HG03354 (cell line): ENCODE data around the gene GID8.
"Not testable (repeated sequence)": the region's sequence is repeated elsewhere in the genome, so short reads cannot be mapped to it uniquely, and the experiment has no call there.

Source experiments
- ATAC-seq: cut with Tn5 transposase; IDR thresholded peaks from one replicate; pipeline ENCODE4 v1.9.1; 2021; ENCODE audit warnings: mild to moderate bottlenecking; ENCODE audit not compliant: unreplicated experiment, poor library complexity, severe bottlenecking

The GID8 gene

DNA sequence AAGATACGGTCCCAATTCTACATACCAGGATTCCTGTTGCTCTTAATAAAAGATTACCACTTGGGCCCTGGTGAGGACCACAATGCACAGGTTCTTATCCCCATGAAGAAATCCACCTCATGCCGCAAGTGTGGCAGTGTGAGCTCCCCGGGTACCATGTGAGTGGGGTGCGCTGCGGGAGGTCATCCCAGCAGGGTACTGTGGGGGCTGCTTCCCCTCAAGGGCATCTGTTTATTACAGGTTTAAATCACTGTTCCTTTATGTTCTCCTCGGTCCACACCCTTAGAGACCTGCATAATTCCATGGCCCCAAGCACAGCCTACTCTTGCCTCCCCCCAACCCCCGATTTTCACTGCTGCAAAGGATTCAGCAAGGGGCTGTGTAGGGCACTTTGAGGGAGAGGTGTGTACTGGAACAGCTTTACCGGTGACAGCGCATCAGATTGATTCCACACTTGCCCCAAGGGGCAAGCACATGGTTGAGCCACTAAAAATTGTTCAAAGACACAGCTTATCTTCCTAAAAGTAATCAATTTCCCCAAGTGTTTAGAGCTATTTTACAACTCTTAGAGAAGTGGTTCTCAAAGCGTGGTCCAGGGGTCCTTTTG is 17.8 kb upstream of the GID8 start:
- no peak for ATAC-seq

DNA sequence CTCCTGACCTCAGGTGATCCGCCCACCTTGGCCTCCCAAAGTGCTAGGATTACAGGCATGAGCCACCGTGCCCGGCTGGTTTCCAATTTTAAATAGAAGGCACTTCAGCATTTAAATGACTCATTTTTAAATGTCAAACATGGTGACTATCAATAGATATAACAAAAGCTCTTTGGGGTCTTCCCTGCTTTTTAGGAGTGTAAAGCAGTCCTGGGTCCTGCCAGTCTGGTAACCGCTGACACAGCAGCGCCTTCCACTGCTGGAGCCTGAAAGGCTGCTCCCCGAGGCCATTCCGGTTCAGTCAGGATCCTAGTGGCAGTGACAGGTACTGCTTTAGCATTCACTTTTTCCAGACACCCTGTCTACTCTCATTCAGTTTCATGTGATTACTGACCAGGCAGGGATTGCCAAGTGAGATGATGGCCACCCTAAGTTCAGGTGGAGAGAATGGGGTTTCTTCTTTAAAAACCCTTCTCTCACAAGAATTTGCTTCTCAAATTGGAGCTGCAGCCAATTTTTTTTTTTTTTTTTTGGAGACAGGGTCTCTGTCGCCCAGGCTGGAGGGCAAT is 16.7 kb upstream of the GID8 start:
- peak; percentile 41 for ATAC-seq

DNA sequence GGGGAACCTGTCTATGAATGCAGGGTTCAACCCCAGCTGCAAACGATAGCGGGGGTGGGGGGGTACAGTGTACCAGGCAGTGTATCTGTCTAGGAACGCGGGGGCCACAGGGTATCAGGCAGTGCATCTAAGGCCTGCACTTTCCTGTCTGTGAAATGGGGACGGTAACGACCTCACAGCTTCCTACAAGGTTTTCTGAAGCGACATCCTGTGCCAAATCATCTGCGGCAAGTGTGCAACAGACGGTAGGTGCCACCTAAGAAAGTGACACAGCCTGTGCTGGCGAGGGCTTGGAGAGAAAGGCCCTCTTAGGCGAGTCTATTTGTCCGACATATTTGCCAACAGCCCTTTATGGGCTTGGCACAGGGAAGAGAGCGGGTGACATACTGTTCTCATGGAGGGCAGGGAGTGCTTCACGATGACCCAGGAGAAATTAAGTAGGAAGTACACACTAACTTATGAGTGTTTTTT is 15.5 kb upstream of the GID8 start:
- no peak for ATAC-seq

DNA sequence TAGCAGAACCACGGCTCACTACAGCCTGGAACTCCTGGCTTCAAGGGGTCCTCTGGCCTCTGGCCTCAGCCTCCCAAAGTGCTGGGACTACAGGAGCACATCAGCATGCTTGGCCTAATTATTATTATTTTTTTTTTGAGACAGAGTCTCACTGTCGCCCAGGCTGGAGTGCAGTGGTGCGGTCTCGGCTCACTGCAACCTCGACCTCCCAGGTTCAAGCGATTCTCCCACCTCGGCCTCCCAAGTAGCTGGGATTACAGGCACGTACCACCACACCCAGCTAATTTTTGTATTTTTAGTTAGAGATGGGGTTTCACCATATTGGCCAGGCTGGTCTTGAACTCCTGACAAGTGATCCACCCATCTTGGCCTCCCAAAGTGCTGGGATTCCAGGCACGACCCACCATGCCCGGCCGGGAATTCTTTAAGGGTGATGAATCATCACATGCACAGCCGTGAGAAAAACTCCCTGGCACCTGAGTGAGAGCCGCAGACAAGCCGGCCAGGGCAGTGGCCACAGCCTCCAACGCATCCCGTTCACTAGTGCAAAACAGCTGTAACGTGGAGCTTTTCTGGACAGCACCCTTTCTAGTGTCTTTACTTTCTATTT is 14.8 kb upstream of the GID8 start:
- not testable (repeated sequence) for ATAC-seq

DNA sequence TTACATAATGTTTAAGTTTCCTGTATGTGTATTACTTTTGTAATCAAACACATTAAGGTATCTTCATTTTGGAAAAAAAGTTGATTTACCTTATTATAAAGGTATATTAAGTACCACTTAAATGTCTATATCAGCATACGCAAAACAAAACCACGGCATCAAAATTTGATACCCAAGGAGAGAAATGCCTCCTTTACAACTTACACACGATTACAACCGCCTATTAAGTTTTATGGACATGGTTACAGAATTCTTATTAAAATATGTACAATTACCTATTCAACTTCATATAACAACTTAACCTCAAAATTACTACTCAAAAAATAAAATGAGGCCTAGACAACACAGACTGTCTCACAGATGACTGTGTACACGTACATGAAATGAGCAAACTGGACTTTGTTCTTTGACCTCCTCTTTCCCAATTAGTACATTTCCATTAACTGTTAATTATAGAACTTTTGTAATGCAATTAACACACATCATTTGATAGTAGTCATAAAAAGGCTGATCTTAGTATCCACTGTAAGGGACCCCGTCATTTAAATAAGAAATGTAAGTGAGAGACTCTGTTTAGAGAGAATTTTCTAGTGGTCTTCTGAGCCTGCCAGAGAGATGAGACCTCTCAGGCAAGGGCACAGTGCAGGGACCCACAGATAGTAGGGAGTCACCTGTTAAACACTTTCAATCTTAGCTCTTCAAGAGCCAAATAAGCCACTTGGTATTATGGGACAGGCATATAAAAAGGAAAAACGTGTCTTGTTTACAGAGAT is 14.1 kb upstream of the GID8 start:
- no peak for ATAC-seq

DNA sequence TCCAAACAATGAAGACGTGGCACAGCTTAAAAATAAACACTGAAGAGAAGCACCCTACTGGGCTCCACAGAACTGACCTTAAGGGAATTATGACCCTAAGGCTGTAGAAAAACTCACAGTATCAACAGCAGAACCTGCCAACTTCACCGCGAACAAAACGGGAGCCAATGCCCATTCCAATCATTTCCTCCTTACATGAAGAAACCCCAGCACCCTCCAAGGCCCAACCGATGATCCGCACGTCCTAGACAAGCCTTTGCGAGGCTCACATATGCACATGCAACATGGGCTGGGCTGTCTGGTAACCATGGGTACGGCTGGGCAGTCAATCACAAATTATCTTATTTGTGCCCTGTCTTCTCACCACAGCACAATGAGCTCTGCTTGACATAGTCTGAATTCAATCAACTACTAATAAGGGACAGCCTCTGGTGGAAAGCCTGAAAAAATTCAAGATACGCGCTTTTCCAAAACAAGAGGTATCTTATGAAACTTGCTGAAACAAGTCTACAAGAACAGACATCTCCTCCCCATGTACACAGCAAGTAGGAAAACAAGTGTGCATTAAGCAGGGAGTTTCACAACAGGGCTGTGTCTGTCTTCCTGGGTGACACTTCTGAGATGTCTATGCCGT is 13.4 kb upstream of the GID8 start:
- ATAC-seq: no peak

DNA sequence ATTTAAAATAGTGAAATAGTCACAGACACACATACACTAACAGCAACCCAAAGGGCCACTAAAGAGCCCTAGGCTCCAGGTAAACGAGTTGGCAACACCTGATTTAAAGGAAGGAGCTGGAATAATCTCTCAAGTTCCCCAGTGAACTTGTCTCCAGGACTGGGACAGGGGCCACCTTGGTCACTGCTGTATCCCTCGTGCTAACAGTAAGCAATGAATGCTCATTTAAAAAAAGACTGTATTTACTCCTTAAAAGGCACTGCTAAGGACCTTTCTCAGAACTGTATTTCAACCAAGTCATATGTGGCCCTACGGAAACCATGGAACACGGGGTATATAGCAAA is 12.9 kb upstream of the GID8 start:
- ATAC-seq: no peak

DNA sequence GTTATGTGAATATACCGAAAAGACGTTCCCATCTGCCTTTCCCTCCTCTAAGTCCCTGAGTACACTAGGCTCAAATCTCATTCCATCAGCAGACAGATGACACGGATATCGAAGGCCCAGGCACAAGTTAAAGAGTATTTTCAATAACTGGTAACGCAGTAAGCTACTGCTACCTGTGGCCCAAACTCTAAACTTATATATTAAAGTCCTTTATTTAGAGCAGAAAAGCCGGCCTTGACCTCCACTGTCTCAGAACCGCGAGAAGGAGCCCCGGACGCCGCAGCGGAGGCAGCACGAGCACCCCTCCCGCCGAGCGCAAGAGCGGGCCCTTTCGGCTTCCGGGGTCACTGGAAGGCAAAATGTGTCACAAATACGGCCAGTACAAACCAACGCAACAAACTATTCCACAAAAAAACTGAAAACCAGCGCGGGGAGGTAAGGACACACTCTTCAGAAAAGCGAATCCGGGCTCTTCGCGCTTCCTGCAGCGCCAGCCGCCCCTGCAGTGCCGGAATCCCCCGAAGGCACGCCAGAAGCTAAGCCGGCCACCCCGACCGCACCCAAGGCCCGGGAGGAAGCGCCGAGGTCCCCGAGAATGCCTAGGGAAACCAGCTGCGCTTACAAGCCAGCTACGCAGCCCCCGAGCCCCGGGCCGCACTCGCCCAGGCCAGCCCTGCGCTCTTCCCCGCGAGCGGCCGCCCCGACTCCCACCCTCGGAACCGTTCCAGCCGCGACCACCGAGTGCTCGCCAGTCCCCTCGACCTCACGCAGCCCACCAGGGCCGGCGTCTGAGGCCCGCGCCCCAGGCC is 12.3 kb upstream of the GID8 start:
- peak; percentile 29 for ATAC-seq

DNA sequence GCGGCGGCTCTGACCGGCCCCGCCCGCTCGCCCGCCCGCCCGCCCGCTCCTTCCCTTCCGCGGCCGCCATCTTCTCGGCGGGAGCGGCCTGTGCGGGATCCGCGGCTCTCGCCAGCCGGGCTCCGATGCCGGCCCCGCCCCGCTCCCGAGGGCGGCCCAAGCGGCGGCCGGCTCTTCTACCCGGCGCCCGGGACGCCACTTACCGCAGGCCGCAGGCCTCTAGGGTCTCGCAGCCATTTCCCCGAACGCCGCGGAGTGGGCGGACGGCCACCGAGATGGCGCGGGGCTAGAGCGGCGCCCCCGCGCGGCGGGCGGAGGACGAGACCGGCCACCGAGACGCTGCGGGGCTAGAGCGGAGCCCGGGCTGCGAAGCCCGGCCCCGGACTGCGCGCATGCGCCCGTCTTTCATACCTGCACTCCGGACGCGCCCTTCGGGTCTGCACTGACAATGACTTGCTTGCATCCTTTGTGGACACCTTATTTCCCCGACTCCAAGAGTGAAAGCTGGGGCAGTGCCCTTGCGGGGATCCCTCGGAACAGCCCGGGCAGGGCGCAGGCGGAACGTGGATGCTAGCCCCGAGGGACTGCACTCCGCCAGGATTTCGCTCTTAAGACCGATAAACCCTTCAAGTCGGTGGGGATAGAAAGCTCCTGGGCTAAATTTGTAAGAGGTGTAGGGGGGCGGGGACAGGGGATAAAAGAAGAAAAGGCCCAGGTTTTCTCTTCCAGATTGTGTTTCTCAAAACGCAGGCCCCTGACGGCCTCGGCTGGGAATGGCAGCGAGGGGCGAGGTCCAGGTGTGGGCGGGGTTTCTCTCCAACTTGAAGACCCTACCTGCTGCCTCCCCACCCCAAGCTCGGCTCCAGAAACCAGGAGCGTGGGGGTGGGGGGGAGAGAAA is 11.5 kb upstream of the GID8 start, which contains the start of gene DIDO1:
Gene DIDO1, minus strand, starts transcription at position 277 of the 899 bp plus-strand sequence.
- peak; percentile 73 for ATAC-seq

DNA sequence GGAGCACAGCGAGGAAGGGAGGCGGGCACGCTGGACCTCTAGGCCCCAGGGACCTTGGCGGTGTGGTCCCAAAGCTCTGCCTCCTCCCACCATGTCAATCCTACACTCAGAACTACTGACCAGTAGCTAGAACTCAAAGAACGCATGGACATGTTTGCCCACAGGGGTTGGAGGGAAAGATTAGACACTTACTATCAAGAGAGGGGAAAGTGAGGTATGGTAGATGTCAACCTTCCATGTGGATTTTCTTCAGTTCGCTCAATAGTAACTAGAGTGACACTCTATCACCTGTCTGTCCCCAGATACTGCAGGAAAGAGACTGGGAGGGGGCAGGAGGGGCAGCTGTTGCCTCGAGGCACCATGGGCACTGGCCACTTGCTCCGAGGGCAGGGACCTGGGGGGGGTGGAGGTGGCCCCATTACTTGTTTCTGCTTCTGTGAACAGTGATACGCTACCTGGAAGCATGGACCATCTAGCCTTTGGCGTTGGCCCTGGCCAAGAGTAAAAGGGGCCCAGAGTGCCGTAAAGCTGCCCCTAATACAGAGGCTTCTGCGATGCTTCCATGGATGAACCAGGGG is 10.7 kb upstream of the GID8 start:
- no peak for ATAC-seq

DNA sequence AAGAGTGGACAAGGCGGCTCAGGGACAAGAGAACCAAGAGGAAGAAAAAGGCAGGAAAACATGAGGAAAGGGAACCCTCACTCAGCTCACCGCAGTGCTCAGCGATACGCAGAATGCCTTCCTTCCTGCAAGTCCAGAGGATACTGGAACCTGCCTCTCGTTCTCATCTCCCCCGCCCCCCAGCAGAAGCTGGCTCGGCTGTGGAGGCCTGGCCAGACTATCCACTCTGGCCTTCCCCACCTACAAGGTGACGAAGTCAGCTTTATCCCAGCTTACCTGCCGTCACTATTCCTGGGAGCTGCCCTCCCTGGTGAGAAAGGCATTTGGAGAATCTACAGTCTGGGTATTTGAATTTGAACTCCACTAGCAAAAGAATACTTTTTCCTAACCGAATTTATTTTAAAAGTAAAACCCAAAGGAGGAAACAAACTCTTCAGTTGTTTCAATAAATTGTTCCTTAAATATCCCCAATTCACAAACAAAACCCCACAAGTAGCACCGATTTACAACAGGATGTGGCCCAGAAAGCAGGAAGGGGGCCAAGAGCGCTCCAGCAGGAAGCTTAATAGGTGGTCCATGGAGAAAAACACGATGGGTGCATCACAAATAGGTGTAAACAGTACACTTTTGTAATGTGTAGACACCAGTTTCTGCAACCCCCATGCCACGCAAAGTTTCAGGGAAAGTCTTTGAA is 9.6 kb upstream of the GID8 start:
- no peak for ATAC-seq

DNA sequence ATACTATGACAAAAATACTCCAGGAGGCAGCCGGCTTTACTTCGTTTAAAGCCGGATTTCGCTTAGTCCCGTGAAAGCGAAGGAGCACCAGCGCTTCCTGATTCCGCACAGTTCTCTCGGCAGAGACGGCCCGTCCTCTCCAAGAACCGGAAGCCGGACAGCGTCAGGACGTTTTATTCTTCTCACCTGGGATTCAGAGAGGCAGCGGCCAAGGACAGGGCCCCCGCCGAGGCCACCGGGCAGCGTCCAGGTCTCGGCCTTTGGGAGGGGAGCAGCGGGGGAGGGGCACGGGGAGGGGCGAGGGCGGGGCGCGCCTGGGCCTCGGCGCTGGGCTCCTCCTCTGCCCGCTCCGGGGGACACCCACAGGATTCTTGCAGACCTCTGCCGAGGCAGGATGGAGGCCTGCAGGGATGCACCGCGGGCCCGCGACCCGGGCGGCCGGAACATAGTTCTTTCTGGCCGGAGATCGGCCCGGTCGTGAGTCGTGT is 8.9 kb upstream of the GID8 start:
- peak; percentile 34 for ATAC-seq

DNA sequence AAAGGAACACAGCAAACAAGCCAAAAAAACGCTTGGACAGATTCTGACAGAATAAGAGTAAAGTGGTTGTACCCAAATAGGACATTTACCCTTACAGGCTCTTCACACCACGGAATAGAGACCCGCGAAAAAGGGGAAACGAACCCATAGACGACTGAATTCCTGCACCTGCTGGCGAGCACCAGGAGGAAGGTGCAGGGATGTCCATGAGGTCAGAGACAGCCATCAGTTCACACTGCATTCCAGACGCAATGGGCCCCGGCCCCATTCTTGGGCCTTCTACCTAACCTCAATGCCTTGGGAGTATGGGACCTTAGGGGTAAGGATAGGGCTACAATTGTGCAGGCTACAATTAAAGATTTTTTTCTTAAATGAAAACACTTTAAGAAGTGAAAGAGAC is 6.5 kb upstream of the GID8 start:
- ATAC-seq: no peak

DNA sequence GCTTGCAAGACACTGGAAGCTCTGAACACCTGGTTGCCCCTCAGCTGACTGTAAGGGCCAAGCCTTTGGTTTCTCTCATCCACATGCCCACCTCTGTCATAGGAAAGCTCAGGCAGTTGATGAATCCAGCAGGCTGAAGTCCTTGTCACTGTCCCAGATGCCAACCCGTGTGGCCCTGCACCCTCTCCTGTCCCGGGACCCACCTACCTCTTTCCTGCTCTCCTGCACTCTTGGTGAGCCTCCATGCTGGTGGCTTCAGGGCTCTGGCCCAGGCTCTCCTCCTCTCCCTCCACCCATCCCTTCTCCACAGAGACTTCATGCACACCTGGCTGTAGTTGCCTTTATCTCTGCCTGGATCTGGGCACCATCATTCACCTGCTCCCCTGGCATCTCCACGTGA is 4.0 kb upstream of the GID8 start:
- no peak for ATAC-seq

DNA sequence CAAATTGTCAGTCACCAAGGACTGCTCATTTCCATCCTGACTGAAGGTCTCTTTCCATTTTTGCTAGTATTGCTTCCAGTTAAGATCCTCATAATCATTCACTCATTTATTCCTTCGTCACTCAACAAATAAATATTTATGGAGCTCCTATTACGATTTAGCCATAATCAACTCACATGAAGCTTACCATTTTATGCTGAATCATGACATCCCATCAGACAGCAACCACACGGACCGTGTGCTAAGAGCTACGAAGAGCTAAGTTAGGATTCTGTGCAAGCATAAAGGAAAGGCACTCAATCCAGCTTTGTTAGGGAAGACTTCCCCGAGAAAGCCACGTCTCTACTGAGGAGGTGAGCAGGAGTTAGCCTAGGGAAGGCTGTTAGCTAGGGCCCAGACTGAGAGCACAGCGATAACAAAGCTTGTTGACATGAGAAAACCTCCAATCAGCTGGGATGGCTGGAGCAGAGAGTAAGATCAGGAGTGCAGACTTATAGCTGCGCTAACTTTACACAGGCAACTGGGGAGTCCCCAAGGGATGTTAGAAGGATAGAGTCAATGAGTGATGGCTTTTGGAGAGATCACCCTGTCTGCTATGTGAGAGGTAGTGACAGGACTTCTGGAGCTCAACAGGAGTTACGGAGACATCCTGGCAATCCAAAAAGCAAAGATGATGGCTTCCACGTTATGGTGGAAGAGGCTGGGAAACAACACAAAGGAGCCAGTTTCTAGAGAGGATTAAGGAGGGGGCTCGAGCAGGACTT is 2.6 kb upstream of the GID8 start:
- ATAC-seq: no peak

DNA sequence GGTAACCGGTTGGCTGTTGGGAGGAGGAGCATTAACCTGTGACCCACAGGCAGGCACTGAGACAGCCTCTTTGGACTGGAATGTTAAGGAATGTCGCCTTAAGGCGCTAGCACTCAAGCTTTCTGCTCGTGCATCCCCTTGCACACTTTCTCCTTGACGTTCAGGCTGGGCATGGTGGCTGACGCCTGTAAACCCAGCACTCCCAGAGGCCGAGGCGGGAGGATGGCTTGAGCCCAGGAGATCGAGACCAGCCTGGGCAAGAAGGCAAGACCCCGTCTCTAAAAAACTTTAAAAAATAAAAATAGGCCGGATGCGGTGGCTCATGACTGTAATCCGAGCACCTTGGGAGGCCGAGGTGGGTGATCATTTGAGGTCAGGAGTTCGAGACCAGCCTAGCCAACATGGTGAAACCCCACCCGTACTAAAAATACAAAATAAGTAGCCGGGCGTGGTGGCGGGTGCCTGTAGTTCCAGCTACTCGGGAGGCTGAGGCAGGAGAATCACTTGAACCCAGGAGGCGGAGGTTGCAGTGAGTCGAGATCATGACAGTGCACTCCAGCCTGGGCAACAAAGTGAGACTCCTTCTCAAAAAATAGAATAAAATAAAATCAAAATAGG is 1.9 kb upstream of the GID8 start:
- no peak for ATAC-seq
